Mucosa of descending colon (tissue), 3 donors: ENCODE measurements around the gene MIER2. TPM values are rescaled to one million over a fixed set of nuclear protein-coding genes. Genes with fewer than 3 reads are reported as not detected.

Experiments used
- ATAC-seq: fragments of 200-7000 bp; cut with Tn5 transposase; one replicate; pipeline ENCODE4 v1.9.1; 2020; ENCODE audit warnings: mild to moderate bottlenecking, moderate library complexity
- DNase-seq, 3 donors: peaks; one replicate each; pipeline ENCODE4 v3.0.0-alpha.2; 2020
- H3K36me3 ChIP-seq: fragments of 200-600 bp; one replicate; pipeline ENCODE4 v1.8.0; 2021; ENCODE audit warnings: low read depth, mild to moderate bottlenecking
- H3K4me1 ChIP-seq: fragments of 200-600 bp; one replicate; pipeline ENCODE4 v1.8.0; 2021; ENCODE audit warnings: low read depth, mild to moderate bottlenecking
- H3K4me3 ChIP-seq: fragments of 200-600 bp; one replicate; pipeline ENCODE4 v1.8.0; 2021; ENCODE audit warnings: mild to moderate bottlenecking
- H3K9me3 ChIP-seq: fragments of 200-600 bp; one replicate; pipeline ENCODE4 v1.8.0; 2021; ENCODE audit warnings: mild to moderate bottlenecking
- intact Hi-C, 2 donors: fragments of 100-400 bp; cut with DNase I in 1 of 2; cut with micrococcal nuclease in 1 of 2; formaldehyde crosslinking; loops; one replicate each; pipeline versions ENCODE4 v1.11.0 to v1.11.1; 2022; cut with DNase I, micrococcal nuclease
- total RNA-seq, 3 donors: library from RNA; stranded (reverse); fragmentation: NEBNext Ultra II Directional in 2 of 3; extraction: Animal tissue kit (Norgen Biotek cat#: 25700) in 2 of 3; gene quantifications; one replicate each; pipeline versions ENCODE4 v1.2.1 to v1.2.4, GENCODE V29; 2021 to 2023
- TF ChIP-seq, protein P1 (sequence below): fragments of 200-600 bp; IDR thresholded peaks from one replicate; pipeline ENCODE4 v1.8.0; 2022; ENCODE audit warnings: antibody characterized with exemption, mild to moderate bottlenecking
- donor health status: DM: no; HTN: no; CAD: no; lungs with moderate emphysema.
- donor health status: DM: no; HTN: no; CAD: no.
- donor health status: DM: no; HTN: yes; CAD: no.

The MIER2 gene
- total RNA-seq, 3 donors from 2014 or later: 13.4 to 28.3 (median 13.7) TPM

DNA sequence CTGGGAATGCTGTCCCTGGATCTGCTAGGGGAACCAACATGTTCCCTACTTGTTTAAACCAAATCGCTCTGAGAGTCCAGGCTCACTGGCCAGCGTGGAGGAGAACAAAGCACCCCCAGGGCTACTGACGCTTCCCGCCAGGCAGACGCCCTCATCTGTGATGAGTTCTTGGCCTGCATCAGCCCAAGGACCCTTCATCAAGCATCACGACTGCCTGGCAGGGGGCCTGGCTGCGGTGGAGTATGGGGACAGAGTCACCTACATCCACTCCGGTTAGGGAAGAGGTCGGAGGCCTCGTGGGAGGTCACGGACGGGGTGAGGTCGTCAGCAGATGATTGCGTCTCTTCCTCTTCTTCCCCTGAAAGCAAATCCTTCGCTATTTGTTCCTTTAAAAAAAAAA, 17.7 kb downstream of the MIER2 start:
- intact Hi-C loops: no loop called here
- DNase-seq: no peak
- TF ChIP-seq, protein P1, sequence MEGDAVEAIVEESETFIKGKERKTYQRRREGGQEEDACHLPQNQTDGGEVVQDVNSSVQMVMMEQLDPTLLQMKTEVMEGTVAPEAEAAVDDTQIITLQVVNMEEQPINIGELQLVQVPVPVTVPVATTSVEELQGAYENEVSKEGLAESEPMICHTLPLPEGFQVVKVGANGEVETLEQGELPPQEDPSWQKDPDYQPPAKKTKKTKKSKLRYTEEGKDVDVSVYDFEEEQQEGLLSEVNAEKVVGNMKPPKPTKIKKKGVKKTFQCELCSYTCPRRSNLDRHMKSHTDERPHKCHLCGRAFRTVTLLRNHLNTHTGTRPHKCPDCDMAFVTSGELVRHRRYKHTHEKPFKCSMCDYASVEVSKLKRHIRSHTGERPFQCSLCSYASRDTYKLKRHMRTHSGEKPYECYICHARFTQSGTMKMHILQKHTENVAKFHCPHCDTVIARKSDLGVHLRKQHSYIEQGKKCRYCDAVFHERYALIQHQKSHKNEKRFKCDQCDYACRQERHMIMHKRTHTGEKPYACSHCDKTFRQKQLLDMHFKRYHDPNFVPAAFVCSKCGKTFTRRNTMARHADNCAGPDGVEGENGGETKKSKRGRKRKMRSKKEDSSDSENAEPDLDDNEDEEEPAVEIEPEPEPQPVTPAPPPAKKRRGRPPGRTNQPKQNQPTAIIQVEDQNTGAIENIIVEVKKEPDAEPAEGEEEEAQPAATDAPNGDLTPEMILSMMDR: no peak

DNA sequence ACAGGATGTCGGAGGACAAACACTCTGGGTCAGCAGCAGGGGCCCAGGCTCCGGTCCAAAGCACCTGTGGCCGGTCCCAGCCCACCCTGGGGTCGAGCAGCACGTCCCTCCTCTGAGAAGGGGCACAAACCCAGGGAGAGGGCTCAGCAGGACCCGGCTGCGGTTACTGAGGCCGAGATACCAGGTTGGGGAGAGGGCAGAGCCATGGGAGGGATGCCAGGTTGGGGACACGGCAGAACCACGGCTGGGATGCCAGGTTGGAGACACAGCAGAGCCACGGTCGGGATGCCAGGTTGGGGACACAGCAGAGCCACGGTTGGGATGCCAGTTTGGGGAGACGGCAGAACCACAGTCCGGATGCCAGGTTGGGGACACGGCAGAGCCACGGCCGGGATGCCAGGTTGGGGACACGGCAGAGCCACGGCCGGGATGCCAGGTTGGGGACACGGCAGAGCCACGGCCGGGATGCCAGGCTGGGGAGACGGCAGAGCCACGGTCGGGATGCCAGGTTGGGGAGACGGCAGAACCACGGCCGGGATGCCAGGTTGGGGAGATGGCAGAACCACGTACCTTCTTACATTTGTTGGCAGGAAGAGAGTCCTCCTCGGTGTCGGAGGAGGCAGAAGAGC, 18.5 kb downstream of the MIER2 start:
- H3K9me3 ChIP-seq: peaks cover 15% of the 10 kb centered on the region
- H3K4me1 ChIP-seq: no peaks in the 10 kb centered on the region
- intact Hi-C loops: no loop called here
- DNase-seq: no peak
- no peak for ATAC-seq
- peaks cover 6% of the 10 kb centered on the region for H3K36me3 ChIP-seq
- H3K4me3 ChIP-seq: no peak overlapping the region
- TF ChIP-seq, protein P1: no peak

More for the DNA sequence above, 17.7 kb downstream of the MIER2 start:
- peaks cover 15% of the 10 kb centered on the region for H3K9me3 ChIP-seq
- ATAC-seq: no peak
- peaks cover 6% of the 10 kb centered on the region for H3K36me3 ChIP-seq
- no peaks in the 10 kb centered on the region for H3K4me1 ChIP-seq
- no peak overlapping the region for H3K4me3 ChIP-seq

DNA sequence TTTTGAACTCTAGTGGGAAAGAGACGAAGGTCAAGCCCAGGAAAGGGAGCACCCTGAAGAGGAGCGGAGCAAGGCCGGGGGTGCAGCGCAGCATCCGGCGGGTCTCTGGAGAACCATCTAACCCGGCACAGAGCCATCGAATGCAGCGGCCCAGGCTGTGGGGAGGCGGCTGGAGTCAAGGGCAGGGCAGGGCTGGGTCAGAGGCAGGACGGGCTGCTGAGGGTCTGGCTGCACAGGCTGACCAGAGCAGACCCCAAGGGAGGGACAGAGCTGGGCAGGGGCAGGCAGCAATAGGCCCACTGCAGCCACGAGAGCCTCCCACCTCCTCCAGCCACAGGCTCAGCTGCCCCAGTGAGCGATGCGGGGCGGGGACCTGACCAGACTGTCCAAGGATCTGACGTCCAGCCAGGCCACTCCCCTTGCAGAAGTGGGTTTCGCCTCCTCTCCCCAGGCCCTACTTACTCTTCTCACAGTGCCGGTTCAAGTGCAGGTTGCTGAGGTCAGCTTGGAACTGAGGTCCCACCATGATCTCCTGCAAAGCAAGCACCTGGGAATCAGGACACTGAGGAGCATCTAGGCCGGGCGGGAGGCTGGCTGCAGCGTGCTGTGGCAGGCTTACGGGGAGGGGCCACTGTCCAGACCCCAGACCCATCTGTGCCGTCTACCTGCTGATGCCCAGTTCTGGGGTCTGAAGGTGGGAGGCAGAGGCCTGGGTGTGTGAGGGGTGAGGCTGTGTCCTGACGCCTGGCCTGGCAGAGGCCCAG, 19.2 kb downstream of the MIER2 start:
- no peaks in the 10 kb centered on the region for H3K4me1 ChIP-seq
- intact Hi-C loops: no loop called here
- DNase-seq (no peak), ATAC-seq (no peak)
- peaks cover 6% of the 10 kb centered on the region for H3K36me3 ChIP-seq
- H3K4me3 ChIP-seq: no peak overlapping the region
- TF ChIP-seq, protein P1: no peak
- H3K9me3 ChIP-seq: peaks cover 11% of the 10 kb centered on the region

DNA sequence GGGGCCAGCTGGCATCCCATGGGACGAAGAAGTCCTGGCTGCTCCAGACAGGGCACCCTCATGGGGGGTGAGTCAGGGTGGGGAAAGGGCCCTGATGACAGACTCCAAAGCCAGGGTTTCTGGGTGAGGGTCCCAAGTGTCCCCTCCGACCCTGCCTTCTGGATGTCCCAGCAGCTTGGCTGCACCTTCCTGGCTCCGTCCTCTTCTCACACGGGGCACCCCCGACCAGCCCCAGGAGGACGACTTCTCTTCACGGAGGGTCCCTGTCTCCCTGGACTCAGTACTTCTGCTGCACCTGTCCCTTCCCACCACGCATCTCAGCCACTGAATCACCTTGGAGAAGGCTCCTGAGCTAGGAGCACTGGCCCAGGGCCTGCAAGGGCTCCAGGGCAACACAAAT, 19.9 kb downstream of the MIER2 start:
- ATAC-seq: no peak
- intact Hi-C loops: no loop called here
- H3K4me1 ChIP-seq: no peaks in the 10 kb centered on the region
- TF ChIP-seq, protein P1: no peak
- H3K9me3 ChIP-seq: peaks cover 11% of the 10 kb centered on the region
- no peak overlapping the region for H3K4me3 ChIP-seq
- DNase-seq: no peak
- H3K36me3 ChIP-seq: peaks cover 6% of the 10 kb centered on the region

DNA sequence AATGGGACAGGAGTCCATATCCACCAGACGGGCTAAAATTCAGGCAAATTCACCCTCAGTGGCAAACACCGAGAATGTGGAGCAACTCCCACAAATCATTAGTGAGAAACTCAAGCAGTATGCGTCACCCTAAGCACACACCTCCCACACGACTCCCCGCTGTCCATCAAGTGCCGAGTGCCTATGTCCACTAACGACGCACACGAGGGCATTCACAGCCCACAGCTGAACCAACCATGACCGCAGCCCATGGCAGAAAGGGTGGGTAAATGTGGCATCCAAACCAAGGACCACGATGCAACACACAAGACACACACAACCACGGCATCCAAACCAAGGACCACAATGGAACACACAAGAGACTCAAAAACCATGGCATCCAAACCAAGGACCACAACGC, 22.0 kb downstream of the MIER2 start:
- TF ChIP-seq, protein P1: no peak
- peaks cover 6% of the 10 kb centered on the region for H3K36me3 ChIP-seq
- no peaks in the 10 kb centered on the region for H3K9me3 ChIP-seq

More for the DNA sequence above, 22.0 kb downstream of the MIER2 start:
- H3K4me3 ChIP-seq: no peak overlapping the region
- ATAC-seq: no peak
- peak in 1 of 3 donors; percentile 18 for DNase-seq
- intact Hi-C loops: no loop called here
- H3K4me1 ChIP-seq: no peaks in the 10 kb centered on the region
